ENCODE measurements around the gene SIN3A. TPM values are rescaled to one million over a fixed set of nuclear protein-coding genes. Genes with fewer than 3 reads are reported as not detected.
"Not testable (repeated sequence)": the region's sequence is repeated elsewhere in the genome, so short reads cannot be mapped to it uniquely, and the experiment has no call there.

Gene SIN3A
- total and polyA plus RNA-seq, 2 donors (not counting 1 experiment from before 2014, with no cell fraction given), result 23.0 to 27.2 TPM

DNA sequence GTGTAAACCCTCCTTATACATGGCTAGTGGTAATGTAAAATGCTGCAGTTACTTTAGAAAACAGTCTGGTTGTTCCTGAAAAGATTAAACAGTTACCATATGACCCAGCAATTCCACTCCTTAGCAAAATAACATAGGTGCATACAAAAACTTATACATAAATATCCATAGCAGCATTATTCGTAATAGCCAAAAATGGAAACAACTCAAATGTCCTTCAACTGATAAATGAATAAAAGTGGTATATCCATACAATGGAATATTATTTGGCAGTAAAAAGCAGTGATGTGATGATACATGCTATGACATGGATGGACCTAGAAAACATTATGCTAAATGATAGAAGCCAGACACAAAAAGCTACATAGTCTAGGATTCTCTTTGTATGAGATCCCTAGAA, 31.6 kb upstream of the SIN3A start:
- H3K27ac ChIP-seq (ENCODE audit: insufficient read depth, low read length), result no peak overlapping the region
- H3K36me3 ChIP-seq (ENCODE audit: control insufficient read depth, insufficient read depth, low read length), result no peaks in the 10 kb centered on the region
- no peaks in the 10 kb centered on the region for H3K79me2 ChIP-seq (ENCODE audit: control insufficient read depth, insufficient read depth, low read length)
- no peaks in the 10 kb centered on the region for H3K4me1 ChIP-seq (ENCODE audit: control insufficient read depth, extremely low read depth, insufficient read depth, low read length)
- TF ChIP-seq EZH2 (IDR thresholded peaks at IDR 0.05; ENCODE audit: low read length, missing control alignments) (no peak), CTCF (conservative IDR thresholded peaks at IDR 0.05 in 1 of 2, IDR thresholded peaks at IDR 0.05 in 1 of 2; ENCODE audit: low read depth in 1 of 2, low read length in 2 of 2) (no peak)
- H4K20me1 ChIP-seq (ENCODE audit: control insufficient read depth, extremely low read depth, insufficient read depth, low read length), result no peaks in the 10 kb centered on the region
- no peak overlapping the region for H3K4me2 ChIP-seq (ENCODE audit: extremely low read depth, insufficient read depth, low read length)
- no peak overlapping the region for H3K4me3 ChIP-seq (replicated peaks in 1 of 4; ENCODE audit: control extremely low read depth in 1 of 4, insufficient read depth in 1 of 4, low read depth in 3 of 4, low read length in 4 of 4)
- H3K27me3 ChIP-seq (ENCODE audit: control insufficient read depth, insufficient read depth, low read length), result no peaks in the 10 kb centered on the region
- DNase-seq (ENCODE audit: low read depth in 2 of 2), result no peak
- no peak overlapping the region for H2AFZ ChIP-seq (ENCODE audit: low read length)
- no peak overlapping the region for H3K9ac ChIP-seq (ENCODE audit: insufficient read depth, low read length)
- H3K9me3 ChIP-seq (ENCODE audit: control insufficient read depth, insufficient read depth, low read depth, low read length), result no peaks in the 10 kb centered on the region

DNA sequence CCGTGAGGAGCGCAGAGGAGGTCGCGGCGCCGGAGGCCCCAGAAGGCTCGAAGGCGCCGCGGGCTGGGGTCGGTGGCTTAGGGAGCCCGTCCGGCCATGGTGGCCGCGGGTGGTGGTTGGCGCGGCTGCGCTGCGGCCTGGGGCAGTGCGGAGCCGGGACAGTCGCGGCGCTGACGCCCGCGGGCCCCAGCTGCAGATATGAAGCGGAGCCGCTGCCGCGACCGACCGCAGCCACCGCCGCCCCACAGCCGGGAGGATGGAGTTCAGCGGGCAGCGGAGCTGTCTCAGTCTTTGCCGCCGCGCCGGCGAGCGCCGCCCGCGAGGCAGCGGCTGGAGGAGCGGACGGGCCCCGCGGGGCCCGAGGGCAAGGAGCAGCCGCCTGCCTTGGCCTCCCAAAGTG, 29.0 kb upstream of the SIN3A start:
- H3K9ac ChIP-seq (ENCODE audit: insufficient read depth, low read length); H3K27ac ChIP-seq (ENCODE audit: insufficient read depth, low read length); H3K9me3 ChIP-seq (ENCODE audit: control insufficient read depth, insufficient read depth, low read depth, low read length); DNase-seq (ENCODE audit: low read depth in 2 of 2); H3K4me3 ChIP-seq (replicated peaks in 1 of 4; ENCODE audit: control extremely low read depth in 1 of 4, insufficient read depth in 1 of 4, low read depth in 3 of 4, low read length in 4 of 4); H3K27me3 ChIP-seq (ENCODE audit: control insufficient read depth, insufficient read depth, low read length); H3K79me2 ChIP-seq (ENCODE audit: control insufficient read depth, insufficient read depth, low read length); H4K20me1 ChIP-seq (ENCODE audit: control insufficient read depth, extremely low read depth, insufficient read depth, low read length); H3K36me3 ChIP-seq (ENCODE audit: control insufficient read depth, insufficient read depth, low read length); H3K4me1 ChIP-seq (ENCODE audit: control insufficient read depth, extremely low read depth, insufficient read depth, low read length); H3K4me2 ChIP-seq (ENCODE audit: extremely low read depth, insufficient read depth, low read length); H2AFZ ChIP-seq (ENCODE audit: low read length): not testable (repeated sequence)

GRCh38 chr15:75479670-75480069, 28.2 kb upstream of the SIN3A start:
- TF ChIP-seq CTCF (conservative IDR thresholded peaks at IDR 0.05 in 1 of 2, IDR thresholded peaks at IDR 0.05 in 1 of 2; ENCODE audit: low read depth in 1 of 2, low read length in 2 of 2) (no peak), EZH2 (IDR thresholded peaks at IDR 0.05; ENCODE audit: low read length, missing control alignments) (no peak)
- Histone ChIP-seq H3K27ac (ENCODE audit: insufficient read depth, low read length) (no peak overlapping the region), H3K27me3 (ENCODE audit: control insufficient read depth, insufficient read depth, low read length) (no peaks in the 10 kb centered on the region), H3K4me1 (ENCODE audit: control insufficient read depth, extremely low read depth, insufficient read depth, low read length) (no peaks in the 10 kb centered on the region), H4K20me1 (ENCODE audit: control insufficient read depth, extremely low read depth, insufficient read depth, low read length) (no peaks in the 10 kb centered on the region), H2AFZ (ENCODE audit: low read length) (no peak overlapping the region), H3K9ac (ENCODE audit: insufficient read depth, low read length) (no peak overlapping the region), H3K36me3 (ENCODE audit: control insufficient read depth, insufficient read depth, low read length) (no peaks in the 10 kb centered on the region), H3K79me2 (ENCODE audit: control insufficient read depth, insufficient read depth, low read length) (no peaks in the 10 kb centered on the region), H3K9me3 (ENCODE audit: control insufficient read depth, insufficient read depth, low read depth, low read length) (no peaks in the 10 kb centered on the region), H3K4me2 (ENCODE audit: extremely low read depth, insufficient read depth, low read length) (no peak overlapping the region), H3K4me3 (replicated peaks in 1 of 4; ENCODE audit: control extremely low read depth in 1 of 4, insufficient read depth in 1 of 4, low read depth in 3 of 4, low read length in 4 of 4) (no peak overlapping the region)
- DNase-seq (ENCODE audit: low read depth in 2 of 2), result no peak

DNA sequence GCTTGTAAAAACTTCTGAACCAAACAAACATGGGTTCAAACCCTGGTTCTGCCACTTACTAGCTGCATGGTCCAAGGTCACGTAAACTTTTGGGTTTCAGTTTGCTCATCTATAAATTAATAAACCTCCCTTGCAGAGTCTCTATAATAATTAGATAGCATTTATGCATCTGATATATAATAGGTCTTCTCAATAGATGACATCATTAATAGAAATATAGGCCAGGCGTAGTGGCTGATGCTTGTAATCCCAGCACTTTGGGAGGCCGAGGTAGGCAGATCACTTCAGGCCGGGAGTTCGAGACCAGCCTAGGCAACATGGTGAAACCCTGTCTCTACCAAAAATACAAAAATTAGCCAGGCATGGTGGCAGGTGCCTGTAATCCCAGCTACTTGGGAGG, 25.6 kb upstream of the SIN3A start:
- H3K9ac ChIP-seq (ENCODE audit: insufficient read depth, low read length); H3K36me3 ChIP-seq (ENCODE audit: control insufficient read depth, insufficient read depth, low read length): not testable (repeated sequence)

More for the DNA sequence above, 25.6 kb upstream of the SIN3A start:
- H3K79me2 ChIP-seq (ENCODE audit: control insufficient read depth, insufficient read depth, low read length); H3K9me3 ChIP-seq (ENCODE audit: control insufficient read depth, insufficient read depth, low read depth, low read length); H4K20me1 ChIP-seq (ENCODE audit: control insufficient read depth, extremely low read depth, insufficient read depth, low read length); H3K27ac ChIP-seq (ENCODE audit: insufficient read depth, low read length); H3K4me3 ChIP-seq (replicated peaks in 1 of 4; ENCODE audit: control extremely low read depth in 1 of 4, insufficient read depth in 1 of 4, low read depth in 3 of 4, low read length in 4 of 4); H2AFZ ChIP-seq (ENCODE audit: low read length); H3K4me1 ChIP-seq (ENCODE audit: control insufficient read depth, extremely low read depth, insufficient read depth, low read length); H3K27me3 ChIP-seq (ENCODE audit: control insufficient read depth, insufficient read depth, low read length); H3K4me2 ChIP-seq (ENCODE audit: extremely low read depth, insufficient read depth, low read length); DNase-seq (ENCODE audit: low read depth in 2 of 2): not testable (repeated sequence)
